Kidney tubule cell (primary cell): Measurements from ENCODE around the gene CAMK2A.
A peak's percentile ranks its signal among the peaks of the same experiment; 100 is the strongest.

ENCODE experiments used
- DNase-seq: peaks from one replicate; pipeline ENCODE4 v3.0.0-alpha.2; 2018; ENCODE audit warnings: low spot score

Gene CAMK2A

DNA sequence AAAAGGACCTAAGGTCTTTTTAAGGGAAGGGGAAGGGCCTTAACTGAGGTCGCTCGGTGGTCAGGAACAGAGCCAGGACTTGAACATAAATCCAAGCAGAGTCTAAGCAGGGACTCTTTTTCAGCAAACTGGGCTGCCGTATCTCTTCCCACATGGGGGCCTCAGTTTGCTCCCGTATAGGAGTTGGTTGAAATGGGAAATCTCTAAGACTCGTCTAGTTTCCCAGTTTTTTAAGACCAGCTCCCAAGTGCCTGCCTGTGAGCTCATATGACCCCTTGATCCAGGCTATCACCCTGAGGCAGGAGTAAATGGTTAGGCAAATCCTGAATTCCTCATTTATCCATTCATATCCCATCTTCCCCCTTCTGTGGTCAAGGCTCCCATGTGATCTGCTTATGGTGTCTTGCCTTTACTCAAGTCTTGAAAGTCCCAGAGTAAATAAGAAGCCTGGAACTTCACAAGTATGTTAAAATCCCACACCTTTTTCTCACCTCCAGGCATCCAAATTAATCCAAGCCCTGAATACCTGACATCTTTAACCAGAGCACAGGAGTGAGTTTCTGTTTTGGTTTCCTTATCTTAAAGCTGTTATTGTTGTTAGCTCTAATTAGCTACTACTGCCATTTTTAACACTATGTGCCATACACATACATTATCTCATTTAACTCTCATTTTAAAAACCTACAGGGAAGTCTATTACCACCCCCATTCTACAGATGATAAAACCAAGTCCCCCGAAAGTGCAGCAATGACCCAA is 10.2 kb upstream of the CAMK2A start:
- peak; percentile 18 for DNase-seq

GRCh38 chr5:150298701-150299451 is 9.3 kb upstream of the CAMK2A start:
- peak; percentile 40 for DNase-seq

GRCh38 chr5:150297934-150298595 is 8.5 kb upstream of the CAMK2A start:
- no peak for DNase-seq

DNA sequence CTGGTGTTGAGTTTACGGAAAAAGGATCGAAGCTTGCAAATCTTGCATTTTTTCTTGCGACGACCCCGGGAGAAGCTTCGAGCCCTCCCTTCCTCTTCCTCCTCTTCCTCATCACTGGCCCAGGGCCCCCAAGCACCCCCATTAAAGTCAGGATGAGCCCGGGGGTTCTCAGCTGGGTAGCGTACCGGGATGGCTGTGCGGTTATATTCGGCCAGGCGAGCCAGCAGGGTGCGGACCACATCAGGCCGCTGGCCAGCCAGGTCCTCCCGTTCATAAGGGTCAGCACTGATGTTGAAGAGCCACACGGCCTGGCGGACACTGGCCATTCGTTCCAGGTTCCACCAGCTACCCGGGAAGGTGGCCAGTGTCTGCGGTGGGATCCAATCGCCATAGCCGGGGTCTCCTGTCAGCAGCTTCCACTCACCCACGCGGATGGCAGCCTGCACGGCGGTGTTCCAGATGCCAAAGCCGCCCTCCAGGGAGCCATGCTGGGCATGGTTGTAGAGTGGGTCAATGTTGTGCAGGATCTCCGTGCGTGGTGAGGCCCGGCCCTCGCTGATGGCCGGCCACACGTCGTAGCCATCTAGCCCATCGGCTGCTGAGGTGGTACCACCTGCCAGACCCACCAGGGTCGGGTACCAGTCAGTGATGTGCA is 7.8 kb upstream of the CAMK2A start:
- no peak for DNase-seq

- DNase-seq: no peak
Observed at GRCh38 chr5:150296496-150296895, 6.9 kb upstream of the CAMK2A start.

DNA sequence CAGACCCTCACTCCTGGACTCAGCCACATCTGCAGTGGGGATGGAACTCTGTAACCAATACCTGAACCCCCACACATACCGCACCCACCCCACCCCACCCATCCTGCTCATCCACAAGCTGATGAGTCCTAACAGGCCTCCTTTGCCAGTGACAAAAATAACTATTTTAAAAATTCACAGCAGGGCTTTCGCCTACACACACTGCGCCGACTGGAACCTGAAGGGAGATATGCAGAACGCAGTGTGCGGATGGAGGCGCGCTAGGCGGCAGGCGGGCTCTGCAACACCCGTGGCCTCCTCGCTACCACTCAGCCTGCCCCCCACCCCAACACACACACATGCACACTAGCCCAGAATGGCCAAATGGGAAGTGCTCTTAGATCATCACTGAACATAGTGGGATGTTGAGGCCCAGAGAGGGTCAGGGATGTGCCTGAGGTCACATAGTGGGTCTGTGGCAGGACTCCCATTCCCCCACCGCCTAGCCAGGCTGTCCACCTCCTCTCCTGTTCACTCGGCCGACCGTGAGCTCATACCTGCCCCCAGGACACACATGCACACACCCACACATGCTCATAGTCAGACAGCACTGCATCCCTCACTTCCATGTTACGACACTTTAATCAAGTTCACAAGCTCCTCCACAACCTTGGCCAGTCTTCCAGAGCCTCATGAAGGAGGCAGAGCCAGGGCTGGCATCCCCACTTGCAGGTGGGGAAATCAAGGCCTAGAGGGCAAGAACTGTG is 6.3 kb upstream of the CAMK2A start:
- no peak for DNase-seq

GRCh38 chr5:150295172-150295634 is 5.6 kb upstream of the CAMK2A start:
- peak; percentile 82 for DNase-seq

GRCh38 chr5:150294551-150295071 is 5.0 kb upstream of the CAMK2A start:
- no peak for DNase-seq

- DNase-seq: no peak
Observed at GRCh38 chr5:150293091-150293941, 3.7 kb upstream of the CAMK2A start.

DNA sequence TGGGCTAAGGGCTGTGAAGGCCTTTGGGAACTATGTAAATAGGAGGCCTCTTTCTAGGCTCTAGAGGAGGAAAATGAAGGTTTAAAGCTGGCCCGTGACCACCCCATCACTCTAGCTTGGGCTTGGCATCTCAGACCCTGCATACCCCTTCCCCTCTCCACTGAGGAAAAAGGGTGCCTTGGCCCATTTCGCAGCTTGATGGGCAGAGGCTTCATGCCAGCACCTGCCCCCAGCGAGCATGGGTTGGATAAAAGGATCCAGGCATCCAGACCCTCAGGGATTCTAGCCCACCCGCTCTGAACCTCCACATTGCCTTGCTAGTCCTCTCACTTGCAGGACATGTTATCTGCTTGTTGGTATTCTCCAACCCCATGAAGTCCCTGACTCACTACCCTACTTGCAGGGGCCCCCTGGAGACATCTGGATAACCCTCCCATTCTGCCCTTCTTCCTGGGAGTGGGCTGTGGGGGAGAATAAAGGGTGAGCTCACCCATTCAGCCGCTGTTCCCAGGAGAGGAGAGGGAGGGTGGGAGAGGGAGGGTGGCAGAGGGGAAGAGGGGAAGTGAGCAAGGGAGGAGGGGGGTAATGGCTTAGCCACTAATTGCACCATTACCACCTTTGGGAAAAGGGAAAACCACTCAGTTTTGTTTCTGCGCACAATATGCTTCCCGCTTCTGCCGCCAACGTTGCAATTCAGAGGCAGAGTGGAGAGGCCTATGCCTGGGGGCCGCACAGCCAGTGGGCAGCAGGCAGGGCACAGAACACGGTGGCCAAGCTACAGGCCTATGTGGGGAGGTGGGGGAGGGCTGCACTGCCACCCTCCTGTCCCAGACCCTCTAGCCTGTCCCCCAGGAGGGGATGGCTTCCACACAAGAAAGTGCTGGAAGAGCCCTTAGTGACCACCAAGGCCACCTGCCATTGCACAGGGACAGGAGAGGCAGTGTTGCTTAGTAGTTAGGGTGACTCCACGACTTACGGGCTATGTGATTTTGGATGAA is 2.1 kb upstream of the CAMK2A start:
- DNase-seq: no peak

DNA sequence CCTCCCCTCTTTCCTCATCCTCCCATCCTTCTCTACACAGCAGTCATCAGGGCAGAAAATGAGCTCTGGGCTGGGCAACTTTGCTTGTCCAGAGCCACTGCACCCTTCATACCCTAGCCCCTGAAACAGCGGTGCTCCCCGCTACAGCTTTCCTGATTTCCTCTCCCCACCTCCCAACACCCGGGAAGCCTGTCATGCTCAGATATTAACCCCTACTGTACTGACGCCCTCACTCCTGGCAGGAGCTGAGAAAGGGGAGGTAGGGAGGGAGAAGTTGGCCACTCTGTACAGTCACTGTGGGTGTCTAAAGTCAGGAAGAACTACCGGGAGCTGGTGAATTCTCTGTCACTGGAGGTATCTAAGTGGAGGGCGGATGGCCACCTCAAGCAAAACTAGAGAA is 782 bp downstream of the CAMK2A start:
- DNase-seq: no peak

DNA sequence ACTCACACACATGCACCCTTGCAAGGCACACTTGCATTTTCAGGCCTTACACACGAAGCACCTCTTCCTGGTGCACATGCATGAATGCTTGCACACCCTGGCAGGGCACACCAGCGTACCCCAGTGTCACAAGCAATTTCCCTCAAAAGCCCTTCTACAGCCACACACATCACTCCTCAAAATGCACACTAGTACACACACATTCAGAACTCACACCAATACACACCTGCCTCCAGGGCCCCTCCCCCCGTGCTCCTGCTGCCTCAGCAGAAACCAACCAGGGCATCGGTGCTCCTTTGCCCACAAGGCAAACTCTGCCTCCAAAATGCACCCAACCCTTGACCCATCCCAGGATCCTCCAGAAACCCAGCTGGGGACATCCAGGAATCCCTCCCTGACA is 1.2 kb downstream of the CAMK2A start:
- DNase-seq: no peak

- DNase-seq: peak; percentile 23
Observed at GRCh38 chr5:150286820-150287219, 2.8 kb downstream of the CAMK2A start.

GRCh38 chr5:150285114-150285513 is 4.5 kb downstream of the CAMK2A start:
- DNase-seq: no peak

GRCh38 chr5:150284311-150284710 is 5.3 kb downstream of the CAMK2A start:
- DNase-seq: no peak

GRCh38 chr5:150283904-150284303 is 5.7 kb downstream of the CAMK2A start:
- DNase-seq: no peak

DNA sequence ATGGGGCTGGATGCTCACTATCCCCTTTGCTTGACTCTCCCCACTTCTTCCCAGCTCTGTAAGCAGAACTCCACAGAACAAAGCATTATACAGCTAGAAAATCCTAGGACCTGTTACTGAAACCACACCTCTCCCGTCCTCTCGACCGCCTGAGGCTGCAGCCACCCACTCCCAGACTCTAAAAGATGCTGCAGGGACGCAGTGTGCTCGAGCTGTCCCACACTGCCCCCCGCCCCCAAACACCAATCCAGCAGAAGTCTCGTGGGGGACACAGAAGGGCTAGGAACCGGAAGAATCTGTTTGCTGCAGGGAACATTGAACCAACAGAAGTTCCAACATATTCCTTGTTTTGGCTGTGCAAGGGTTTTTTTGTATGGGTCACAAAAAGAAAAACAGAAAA is 7.6 kb downstream of the CAMK2A start:
- no peak for DNase-seq

GRCh38 chr5:150279330-150280020 is 10.1 kb downstream of the CAMK2A start:
- DNase-seq: no peak

DNA sequence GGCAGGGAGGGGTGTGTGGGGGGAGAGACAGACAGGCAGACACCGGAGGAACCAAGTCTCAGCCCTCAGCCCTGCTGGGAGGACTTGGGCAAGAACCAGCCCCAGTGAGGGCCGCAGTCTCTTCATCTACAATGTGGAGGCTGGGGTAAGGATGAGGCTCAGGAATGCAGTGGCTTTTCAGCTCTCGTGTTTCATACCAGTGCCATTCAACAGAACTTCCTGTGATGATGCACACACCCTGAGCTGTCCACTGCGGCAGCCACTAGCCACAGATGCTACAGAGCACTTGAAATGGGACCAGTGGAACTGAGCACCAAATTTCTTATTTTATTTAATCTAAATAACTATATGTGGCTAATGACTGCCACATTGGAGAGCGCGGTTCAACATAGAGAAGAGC is 10.7 kb downstream of the CAMK2A start:
- peak; percentile 59 for DNase-seq
